GM12872 (cell line): ENCODE results near the gene C1QTNF8.

Experiments
- CTCF ChIP-seq: IDR thresholded peaks from 3 replicates; pipeline ENCODE4 v1.5.1; 2011; ENCODE audit warnings: low read depth, mild to moderate bottlenecking, low read length, moderate library complexity; ENCODE audit not compliant: insufficient read depth

C1QTNF8 gene

DNA sequence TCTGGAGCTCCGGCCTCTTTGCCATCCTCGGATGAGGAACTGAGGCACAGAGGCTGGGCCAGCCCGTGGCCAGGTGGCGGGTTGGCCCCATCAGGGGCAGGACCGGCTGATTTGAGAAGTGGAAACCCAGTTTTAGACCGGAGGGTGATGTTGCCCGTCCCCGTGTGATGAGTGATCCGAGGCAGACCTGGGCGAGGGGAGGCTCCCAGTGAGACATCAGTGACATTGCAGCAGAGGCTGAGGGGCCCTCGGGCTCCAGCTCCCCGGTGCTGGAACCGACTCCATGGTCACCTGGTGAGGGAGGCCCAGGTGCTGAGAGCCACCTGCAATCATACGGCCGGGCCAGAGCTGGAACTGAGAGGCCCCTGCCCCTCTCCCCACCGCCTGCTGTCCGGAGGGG is 30.0 kb upstream of the C1QTNF8 start:
- TF ChIP-seq CTCF: no peak

DNA sequence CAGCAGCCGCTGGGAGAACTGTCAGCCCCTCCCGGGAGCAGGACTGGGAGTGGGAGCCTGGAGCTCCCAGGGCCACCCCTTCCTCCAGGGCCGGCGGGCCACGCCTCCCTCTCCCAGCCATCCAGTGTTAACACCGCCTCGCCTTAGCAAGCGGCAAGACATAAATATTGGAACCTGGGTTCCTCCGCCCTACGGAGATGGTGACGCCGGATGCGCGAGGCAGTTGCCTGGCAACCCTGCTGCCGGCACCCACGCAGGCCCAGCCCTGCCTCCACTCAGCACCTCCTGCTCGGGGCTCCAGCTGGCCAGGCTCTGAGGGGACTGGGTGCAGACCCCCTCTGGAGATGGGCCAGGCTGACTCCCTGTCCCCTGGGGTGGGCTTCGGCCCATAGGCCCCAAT is 29.4 kb upstream of the C1QTNF8 start:
- TF ChIP-seq CTCF: no peak

- no peak for TF ChIP-seq CTCF
Observed at GRCh38 chr16:1124795-1125194, 28.8 kb upstream of the C1QTNF8 start.

DNA sequence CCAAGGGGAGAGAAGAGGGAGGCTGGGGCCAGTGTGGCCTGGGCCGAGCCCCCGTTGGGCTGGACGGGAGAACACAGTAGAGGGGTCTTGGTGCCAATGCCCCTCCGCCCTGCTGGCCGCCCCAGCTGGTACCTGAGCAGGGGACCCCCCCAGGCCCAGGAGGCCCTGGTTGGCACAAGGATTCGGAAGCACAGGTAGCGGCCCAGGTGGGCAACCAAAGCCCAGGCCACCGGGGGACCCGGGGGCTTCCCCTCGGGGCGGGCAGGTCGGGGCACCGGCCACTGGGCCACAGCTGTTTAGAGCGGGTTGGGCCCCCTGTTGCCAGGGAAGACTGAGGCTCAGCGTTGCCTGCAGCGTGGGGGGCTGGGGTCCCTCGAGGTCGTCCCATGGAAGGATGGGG is 28.2 kb upstream of the C1QTNF8 start:
- TF ChIP-seq CTCF: no peak

DNA sequence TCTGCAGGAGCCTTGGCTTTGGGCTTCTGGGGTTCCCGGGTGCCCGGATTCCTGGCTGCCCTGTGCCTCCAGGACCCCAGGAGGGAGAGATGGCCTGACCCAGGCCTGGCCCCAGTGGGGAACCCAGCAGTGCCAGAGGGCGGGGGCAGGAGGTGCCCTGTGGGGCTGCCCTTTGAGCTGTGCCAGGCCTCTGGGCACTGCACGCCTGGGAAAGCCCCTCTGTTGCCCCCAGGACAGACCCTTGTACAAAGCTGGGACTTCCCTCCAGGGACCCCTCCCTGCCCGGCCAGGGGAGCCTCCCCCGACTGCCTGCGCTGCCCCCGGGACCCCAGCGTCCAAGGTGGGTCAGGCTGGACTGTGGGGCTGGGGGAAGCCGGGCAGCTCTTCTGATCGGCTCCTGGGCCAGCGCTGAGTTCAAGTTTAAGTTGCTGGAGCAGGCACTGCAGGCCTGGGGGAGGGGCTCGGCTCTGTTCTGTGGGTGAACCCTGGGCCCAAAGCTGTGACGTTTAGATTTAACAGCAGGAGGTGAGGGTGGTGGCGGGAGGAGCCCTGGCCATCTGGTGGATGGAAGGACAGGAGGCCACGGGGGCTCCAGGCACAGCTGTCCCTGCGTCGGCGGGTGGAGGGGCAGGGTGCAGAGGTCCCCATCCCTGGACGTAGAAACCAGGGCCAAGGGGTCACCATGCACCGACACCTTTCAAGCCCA is 27.6 kb upstream of the C1QTNF8 start:
- no peak for TF ChIP-seq CTCF

DNA sequence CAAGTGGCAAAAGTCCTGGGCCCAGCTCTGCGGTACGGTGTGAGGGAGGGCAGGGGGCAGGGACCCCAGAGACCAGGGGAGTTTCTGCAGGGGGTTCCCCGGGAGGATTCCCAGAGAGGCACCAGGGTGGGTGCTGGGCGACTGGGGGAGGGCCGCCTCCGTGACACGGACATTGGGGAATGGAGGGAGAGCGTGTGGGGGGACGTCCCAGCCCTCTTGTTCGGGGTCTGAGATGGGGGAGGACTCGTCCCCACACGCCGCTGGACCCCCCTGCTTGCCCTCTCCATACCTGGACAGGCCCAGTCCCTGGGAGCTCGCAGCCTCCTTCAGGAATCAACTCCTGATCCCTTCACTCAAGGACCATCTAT is 26.3 kb upstream of the C1QTNF8 start:
- TF ChIP-seq CTCF: no peak

GRCh38 chr16:1121601-1122397 is 25.8 kb upstream of the C1QTNF8 start:
- TF ChIP-seq CTCF: no peak
